Thymus (tissue), 11 donors: ENCODE results near the gene ZC3H15. TPM values are rescaled to one million over a fixed set of nuclear protein-coding genes. Genes with fewer than 3 reads are reported as not detected.

Experiments
- DNase-seq, 9 donors: peaks; one replicate each; pipeline ENCODE4 v3.0.0-alpha.2; 2013; ENCODE audit warnings: low spot score in 9 of 9, low read depth in 6 of 9, missing footprints in 1 of 9
- H3K27ac ChIP-seq, 2 donors: one replicate each; pipeline ENCODE4 v1.5.1; 2013; ENCODE audit warnings: control low read depth in 1 of 2, low read depth in 1 of 2, low read length in 1 of 2, mild to moderate bottlenecking in 1 of 2, moderate library complexity in 1 of 2
- H3K27me3 ChIP-seq, 2 donors: one replicate each; pipeline ENCODE4 v1.5.1; 2013; ENCODE audit warnings: low read length in 1 of 2; ENCODE audit not compliant: control insufficient read depth in 2 of 2, insufficient read depth in 1 of 2
- H3K36me3 ChIP-seq, 2 donors: one replicate each; pipeline ENCODE4 v1.5.1; 2013; ENCODE audit warnings: low read length in 1 of 2, mild to moderate bottlenecking in 1 of 2, moderate library complexity in 1 of 2; ENCODE audit not compliant: control insufficient read depth in 2 of 2, insufficient read depth in 2 of 2
- H3K4me1 ChIP-seq, 2 donors: one replicate each; pipeline ENCODE4 v1.5.1; 2013; ENCODE audit warnings: low read length in 2 of 2; ENCODE audit not compliant: control insufficient read depth in 2 of 2, insufficient read depth in 2 of 2
- H3K4me3 ChIP-seq, 2 donors: one replicate each; pipeline ENCODE4 v1.5.1; 2013; ENCODE audit warnings: low read length in 2 of 2, control low read depth in 1 of 2, mild to moderate bottlenecking in 1 of 2
- H3K9me3 ChIP-seq, 2 donors: one replicate each; pipeline ENCODE4 v1.5.1; 2013; ENCODE audit warnings: low read length in 1 of 2, mild to moderate bottlenecking in 1 of 2; ENCODE audit not compliant: control insufficient read depth in 2 of 2, insufficient read depth in 1 of 2
- WGBS: extraction: QIAGEN DNeasy Blood & Tissue Kit; methylation state at CpG from one replicate; pipeline ENCODE4 v1.1.7; 2013; 5-methylcytosine and 5-hydroxymethylcytosine counted together
- polyA plus RNA-seq: library from polyadenylated mRNA; stranded (reverse); fragments of 200-250 nt; gene quantifications from one replicate; pipeline ENCODE4 v1.2.3, GENCODE V29; 2013
- total RNA-seq: library from RNA; stranded (reverse); fragments of 120-200 nt; gene quantifications from one replicate; pipeline ENCODE4 v1.2.4, GENCODE V29; 2013
- donor health status: healthy.

ZC3H15 gene
- total and polyA plus RNA-seq, 2 donors, result 72.7 to 75.9 TPM

- H3K36me3 ChIP-seq, result no peaks in the 10 kb centered on the region
Measured at GRCh38 chr2:186542002-186542401, 55.9 kb downstream of the ZC3H15 start.

GRCh38 chr2:186543561-186544131 is 57.6 kb downstream of the ZC3H15 start:
- H3K4me1 ChIP-seq, result no peaks in the 10 kb centered on the region
- H3K36me3 ChIP-seq, result no peaks in the 10 kb centered on the region
- no peak overlapping the region for H3K4me3 ChIP-seq
- peak overlapping the region; percentile 54 to 65 for H3K27ac ChIP-seq
- no peak for DNase-seq
- whole genome bisulfite sequencing, result 93% methylated on average over 3 of the region's 3 CpGs
- H3K27me3 ChIP-seq, result no peaks in the 10 kb centered on the region
- no peaks in the 10 kb centered on the region for H3K9me3 ChIP-seq

More at GRCh38 chr2:186542002-186542401, 55.9 kb downstream of the ZC3H15 start:
- Histone ChIP-seq H3K4me3 (no peak overlapping the region), H3K27me3 (no peaks in the 10 kb centered on the region), H3K27ac (peak overlapping the region in 1 of 2 donors; percentile 28), H3K4me1 (no peaks in the 10 kb centered on the region), H3K9me3 (no peaks in the 10 kb centered on the region)
- DNase-seq, result no peak
- 94% methylated on average over 4 of the region's 4 CpGs for WGBS

- no peaks in the 10 kb centered on the region for H3K4me1 ChIP-seq
- no peak overlapping the region for H3K4me3 ChIP-seq
- peak overlapping the region in 1 of 2 donors; percentile 54 for H3K27ac ChIP-seq
- H3K36me3 ChIP-seq, result no peaks in the 10 kb centered on the region
- H3K27me3 ChIP-seq, result no peaks in the 10 kb centered on the region
- peak in 2 of 9 donors; percentile 6 to 27 for DNase-seq
- no peaks in the 10 kb centered on the region for H3K9me3 ChIP-seq
- 97% methylated on average over 1 of the region's 1 CpG for WGBS
Measured at GRCh38 chr2:186544255-186544675, 58.2 kb downstream of the ZC3H15 start.

GRCh38 chr2:186546846-186547245 is 60.8 kb downstream of the ZC3H15 start:
- whole genome bisulfite sequencing, result 0% methylated on average over 1 of the region's 1 CpG
- Histone ChIP-seq H3K27me3 (no peaks in the 10 kb centered on the region), H3K36me3 (no peaks in the 10 kb centered on the region), H3K27ac (no peak overlapping the region), H3K4me3 (no peak overlapping the region), H3K9me3 (no peaks in the 10 kb centered on the region), H3K4me1 (no peaks in the 10 kb centered on the region)
- no peak for DNase-seq

GRCh38 chr2:186551323-186552050 is 65.4 kb downstream of the ZC3H15 start:
- 85% methylated on average over 8 of the region's 8 CpGs for WGBS
- Histone ChIP-seq H3K27ac (no peak overlapping the region), H3K27me3 (no peaks in the 10 kb centered on the region), H3K4me1 (no peaks in the 10 kb centered on the region), H3K4me3 (no peak overlapping the region), H3K36me3 (no peaks in the 10 kb centered on the region), H3K9me3 (no peaks in the 10 kb centered on the region)
- DNase-seq, result no peak

- DNase-seq, result no peak
- no peaks in the 10 kb centered on the region for H3K27me3 ChIP-seq
- H3K4me1 ChIP-seq, result no peaks in the 10 kb centered on the region
- no peak overlapping the region for H3K4me3 ChIP-seq
- H3K27ac ChIP-seq, result no peak overlapping the region
- 94% methylated on average over 1 of the region's 1 CpG for WGBS
- H3K9me3 ChIP-seq, result no peaks in the 10 kb centered on the region
- H3K36me3 ChIP-seq, result no peaks in the 10 kb centered on the region
Measured at GRCh38 chr2:186554429-186554828, 68.4 kb downstream of the ZC3H15 start.

GRCh38 chr2:186554850-186555671 is 69.0 kb downstream of the ZC3H15 start:
- Histone ChIP-seq H3K27ac (no peak overlapping the region), H3K27me3 (no peaks in the 10 kb centered on the region), H3K4me1 (no peaks in the 10 kb centered on the region), H3K36me3 (no peaks in the 10 kb centered on the region), H3K4me3 (no peak overlapping the region), H3K9me3 (no peaks in the 10 kb centered on the region)
- WGBS, result 91% methylated on average over 8 of the region's 8 CpGs
- no peak for DNase-seq

- Histone ChIP-seq H3K27ac (no peak overlapping the region), H3K27me3 (no peaks in the 10 kb centered on the region), H3K9me3 (no peaks in the 10 kb centered on the region), H3K4me3 (no peak overlapping the region), H3K36me3 (no peaks in the 10 kb centered on the region), H3K4me1 (no peaks in the 10 kb centered on the region)
- whole genome bisulfite sequencing, result 96% methylated on average over 2 of the region's 2 CpGs
- no peak for DNase-seq
Measured at GRCh38 chr2:186558512-186559276, 72.6 kb downstream of the ZC3H15 start.
